GM12872 (cell line): ENCODE measurements around the gene PROX1.

ENCODE experiments used
- CTCF ChIP-seq: IDR thresholded peaks from 3 replicates; pipeline ENCODE4 v1.5.1; 2011; ENCODE audit warnings: low read depth, mild to moderate bottlenecking, low read length, moderate library complexity; ENCODE audit not compliant: insufficient read depth

PROX1 gene

GRCh38 chr1:214002472-214002871, 14.7 kb downstream of the PROX1 start:
- TF ChIP-seq CTCF = no peak

DNA sequence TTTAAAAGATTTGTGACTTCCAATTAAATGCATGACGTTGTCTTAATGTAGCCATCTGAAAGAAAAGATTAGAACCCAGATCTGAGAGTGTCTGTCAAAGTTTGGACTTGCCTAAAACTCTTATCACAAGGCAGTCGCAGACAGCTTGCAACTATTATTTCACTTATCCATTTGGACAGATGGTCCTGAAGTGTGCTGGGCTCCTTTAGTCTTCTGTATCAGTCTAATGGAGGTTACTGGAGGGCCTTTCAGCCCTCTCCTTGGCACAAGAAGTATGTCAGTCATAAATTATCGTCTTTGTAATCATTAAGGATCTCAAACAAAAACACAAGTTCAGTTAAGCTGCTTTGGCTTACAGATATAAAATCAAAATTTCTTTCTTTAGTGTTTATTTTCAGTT, 15.5 kb downstream of the PROX1 start:
- no peak for TF ChIP-seq CTCF

GRCh38 chr1:214004014-214004413, 16.2 kb downstream of the PROX1 start:
- TF ChIP-seq CTCF = no peak

GRCh38 chr1:214004795-214005194, 17.0 kb downstream of the PROX1 start:
- no peak for TF ChIP-seq CTCF

- no peak for TF ChIP-seq CTCF
Measured at GRCh38 chr1:214005708-214006107, 17.9 kb downstream of the PROX1 start.

GRCh38 chr1:214006845-214007244, 19.1 kb downstream of the PROX1 start:
- no peak for TF ChIP-seq CTCF

- TF ChIP-seq CTCF = no peak
Measured at GRCh38 chr1:214008347-214008746, 20.6 kb downstream of the PROX1 start.
